Measurements from ENCODE around the gene RNU6-1.

The RNU6-1 gene

DNA sequence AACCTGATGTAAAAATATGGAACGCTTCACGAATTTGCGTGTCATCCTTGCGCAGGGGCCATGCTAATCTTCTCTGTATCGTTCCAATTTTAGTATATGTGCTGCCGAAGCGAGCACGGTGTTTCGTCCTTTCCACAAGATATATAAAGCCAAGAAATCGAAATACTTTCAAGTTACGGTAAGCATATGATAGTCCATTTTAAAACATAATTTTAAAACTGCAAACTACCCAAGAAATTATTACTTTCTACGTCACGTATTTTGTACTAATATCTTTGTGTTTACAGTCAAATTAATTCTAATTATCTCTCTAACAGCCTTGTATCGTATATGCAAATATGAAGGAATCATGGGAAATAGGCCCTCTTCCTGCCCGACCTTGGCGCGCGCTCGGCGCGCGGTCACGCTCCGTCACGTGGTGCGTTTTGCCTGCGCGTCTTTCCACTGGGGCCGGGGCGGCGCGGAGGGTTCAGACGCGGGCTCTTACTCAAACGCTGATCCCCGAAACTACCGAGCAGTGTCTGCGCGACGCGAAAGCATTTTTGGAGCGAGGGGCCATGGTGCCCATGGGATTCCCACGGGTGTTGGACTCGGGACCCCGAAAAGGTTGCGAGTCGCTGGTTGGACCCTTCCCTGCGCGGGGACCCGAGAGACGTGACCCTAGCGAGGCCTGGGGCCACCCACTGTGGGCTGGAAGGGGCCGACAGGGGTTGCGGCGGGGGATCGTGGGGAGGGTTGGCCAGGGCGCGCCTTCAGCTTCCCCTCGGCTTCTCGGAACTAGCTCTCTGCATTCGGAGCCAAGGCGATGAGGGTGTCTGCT is at the start of gene RNU6-1:
Gene RNU6-1 (minus strand): TSS at position 117 of the 820 bp plus-strand sequence.
- DNase-seq, result peak; percentile 74

DNA sequence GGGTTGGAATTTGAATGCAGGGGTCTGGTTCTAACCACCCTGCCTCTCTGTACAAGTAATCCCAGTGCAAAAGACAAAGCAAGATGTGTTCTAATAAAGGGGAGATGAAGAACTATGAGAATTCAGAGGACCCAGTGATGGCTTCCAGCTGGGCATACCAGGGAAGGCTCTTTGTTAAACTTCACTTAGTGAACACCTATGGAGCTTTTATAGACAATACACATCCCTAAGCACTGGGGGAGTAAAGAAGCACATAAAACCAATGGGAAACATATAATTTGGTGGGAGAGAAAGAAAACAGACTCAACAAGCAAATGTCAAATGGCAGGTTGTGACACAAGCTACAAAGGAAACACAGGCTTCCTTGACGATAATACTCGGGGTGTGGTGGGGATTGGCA is 47.9 kb upstream of the RNU6-1 start:
- DNase-seq, result no peak

DNA sequence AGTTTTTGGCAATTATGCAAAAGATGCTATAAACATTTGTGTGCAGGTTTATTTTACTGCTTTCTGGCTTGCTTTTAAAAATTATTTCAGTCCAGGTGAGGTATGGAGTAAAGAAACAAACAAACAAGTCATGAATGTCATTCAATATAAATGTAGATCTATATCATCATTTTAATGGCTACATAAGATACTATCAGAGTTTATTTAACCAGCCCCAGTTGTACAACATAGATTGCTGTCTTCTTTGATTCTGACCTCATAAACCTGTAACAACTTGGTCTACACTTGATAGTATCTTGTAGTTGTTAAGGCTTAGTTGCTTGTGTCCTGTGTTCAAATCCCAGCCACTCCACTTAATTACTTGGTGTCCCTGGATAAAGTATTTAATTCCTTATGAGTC is 46.0 kb upstream of the RNU6-1 start:
- DNase-seq, result no peak

DNA sequence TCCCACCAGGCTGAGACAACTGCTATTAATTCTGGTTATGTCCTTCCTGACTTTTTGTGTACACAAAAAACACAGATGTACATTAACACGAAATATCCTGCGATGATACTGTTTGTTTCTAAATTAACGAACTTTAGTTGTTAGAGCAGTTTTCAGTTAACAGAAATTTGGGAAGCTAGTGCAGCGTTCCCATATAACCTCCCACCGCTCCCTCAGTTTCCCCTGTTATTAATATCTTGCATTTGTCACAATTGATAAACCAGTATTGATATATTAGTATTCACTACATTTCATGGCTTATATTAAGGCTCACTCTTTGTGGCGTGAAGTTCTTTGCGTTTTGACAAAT is 45.3 kb upstream of the RNU6-1 start:
- no peak for DNase-seq

DNA sequence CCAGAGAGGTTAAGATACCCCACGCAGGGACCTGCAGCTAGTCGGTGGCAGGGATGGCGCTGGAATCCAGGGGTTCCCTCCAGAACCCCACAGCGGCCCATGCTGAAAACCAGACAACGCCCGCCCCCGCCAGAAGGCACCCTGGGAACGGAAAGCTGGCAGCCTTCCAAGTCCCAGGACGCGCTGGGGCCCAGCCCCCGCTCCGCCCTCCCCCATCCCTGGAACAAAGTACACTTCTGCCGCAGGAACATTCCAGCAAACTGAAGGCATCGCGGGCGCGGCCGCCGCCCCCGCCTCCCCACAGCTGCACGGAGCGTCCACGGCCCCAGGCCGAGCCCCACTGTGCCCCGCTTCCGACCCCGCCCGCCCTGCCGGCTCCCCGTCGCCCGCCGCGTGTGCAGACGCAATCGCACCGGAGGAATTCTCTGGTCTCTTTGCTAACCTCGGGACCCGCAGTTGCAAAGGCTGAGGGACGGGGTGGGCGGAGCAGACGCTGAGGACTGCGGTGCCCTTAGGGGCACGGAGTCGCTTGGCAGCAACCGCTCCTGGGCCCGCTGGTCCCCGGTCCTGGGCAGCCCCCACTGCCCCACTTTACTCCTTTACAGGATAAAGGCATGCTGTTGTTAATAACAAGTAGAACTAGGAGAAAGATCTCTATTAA is 44.8 kb upstream of the RNU6-1 start:
- DNase-seq, result peak; percentile 8

DNA sequence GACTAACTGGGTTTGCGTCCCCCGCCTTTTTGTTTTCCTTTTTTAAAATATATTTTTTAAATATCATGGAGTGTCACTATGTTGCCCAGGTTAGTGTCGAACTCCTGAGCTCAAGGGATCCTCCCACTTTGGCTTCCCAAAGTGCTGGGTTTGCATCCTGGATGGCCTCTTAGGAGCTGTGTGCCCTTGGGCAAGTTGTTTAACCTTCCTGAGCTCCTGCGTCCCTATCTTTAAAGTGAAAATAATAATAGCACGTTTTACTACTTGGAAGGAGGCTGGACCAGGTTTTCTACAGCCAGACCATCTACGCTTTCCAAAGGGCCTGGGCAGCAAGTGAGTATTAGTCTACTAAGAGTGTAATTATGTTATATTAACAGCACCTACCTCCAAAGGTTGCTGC is 44.2 kb upstream of the RNU6-1 start:
- DNase-seq, result no peak

DNA sequence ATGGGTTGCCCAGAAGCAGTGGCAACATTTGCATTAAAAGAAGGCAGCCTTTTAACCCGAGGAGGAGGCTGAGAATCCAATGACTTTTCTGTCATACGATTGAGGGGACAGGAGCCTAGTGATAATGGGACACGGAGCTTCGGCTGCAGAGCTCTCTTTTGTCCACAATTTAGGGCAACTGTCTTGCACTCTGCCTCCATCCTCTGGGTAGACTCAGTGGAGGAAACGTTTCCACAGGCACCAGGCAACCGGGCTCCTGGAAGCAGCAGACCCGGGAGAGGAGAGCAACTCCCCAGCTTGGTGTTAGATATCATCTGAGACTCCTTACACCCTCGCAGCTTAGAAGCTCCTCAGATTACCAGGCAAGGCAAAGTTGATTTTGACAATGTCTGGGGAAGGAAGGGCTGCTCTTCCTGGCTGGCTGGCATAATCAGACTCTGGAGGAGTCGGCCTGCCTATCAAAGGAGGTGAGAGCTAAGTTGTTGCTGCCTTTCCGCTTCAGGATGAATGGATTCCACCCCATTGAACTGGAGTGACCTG is 43.5 kb upstream of the RNU6-1 start:
- DNase-seq, result no peak

DNA sequence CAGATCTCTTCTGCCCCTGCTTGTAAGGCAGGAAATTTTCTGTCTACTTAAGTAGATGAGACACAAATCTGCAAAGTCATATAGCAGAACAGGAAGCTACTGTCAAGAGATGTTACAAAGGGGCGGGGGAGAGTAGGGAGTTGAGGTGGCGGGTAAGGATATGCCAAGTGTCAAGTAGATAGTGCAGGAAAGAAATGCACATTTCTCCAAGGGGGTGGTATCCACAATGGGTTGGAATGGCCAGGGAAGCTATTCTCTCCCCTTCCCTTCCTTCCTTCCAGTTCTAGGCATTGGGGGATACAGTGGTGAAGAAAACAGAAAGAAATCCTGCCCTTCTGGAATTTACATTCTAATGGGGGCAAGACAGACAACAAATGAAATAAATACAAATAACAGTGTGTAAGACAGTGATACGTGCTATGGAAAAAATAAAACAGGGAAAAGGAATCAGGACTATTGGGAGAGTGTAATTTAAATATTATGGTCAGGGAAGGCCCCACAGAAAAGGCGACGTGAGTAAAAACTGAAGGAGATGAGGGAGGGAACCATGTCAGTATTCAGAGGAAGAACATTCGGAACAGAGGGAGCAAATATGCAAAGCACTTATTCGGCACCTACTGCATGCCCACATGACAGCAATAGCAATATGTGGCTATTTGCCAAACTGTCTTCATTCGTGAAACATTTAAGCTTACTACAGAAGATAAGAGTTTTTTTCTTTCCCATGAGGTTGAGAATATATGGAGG is 42.8 kb upstream of the RNU6-1 start:
- DNase-seq, result no peak

DNA sequence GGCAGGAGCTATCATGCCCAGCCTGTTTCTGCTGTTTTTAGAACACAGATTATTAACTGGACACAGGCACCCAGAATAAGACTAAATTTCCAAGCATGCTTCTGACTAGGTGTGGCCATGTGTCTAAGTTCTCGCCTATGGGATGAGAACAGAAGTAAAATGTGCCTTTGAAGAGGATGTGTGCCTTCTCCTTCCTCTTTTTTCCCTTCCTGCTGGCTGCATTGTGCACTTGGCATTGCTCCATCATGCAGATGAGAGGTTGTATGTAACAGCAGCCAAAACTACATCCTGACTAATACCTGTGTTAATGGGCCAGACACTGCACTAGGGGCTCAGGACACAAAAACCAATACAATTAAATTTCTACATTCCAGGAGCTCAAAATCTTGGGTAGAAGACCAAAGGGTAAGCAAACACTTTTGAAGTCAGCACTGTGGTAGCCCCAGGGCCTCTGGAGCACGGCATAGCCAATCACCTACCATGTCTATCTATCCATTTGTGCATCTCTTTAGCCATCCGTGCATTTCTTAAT is 40.9 kb upstream of the RNU6-1 start:
- DNase-seq, result no peak

DNA sequence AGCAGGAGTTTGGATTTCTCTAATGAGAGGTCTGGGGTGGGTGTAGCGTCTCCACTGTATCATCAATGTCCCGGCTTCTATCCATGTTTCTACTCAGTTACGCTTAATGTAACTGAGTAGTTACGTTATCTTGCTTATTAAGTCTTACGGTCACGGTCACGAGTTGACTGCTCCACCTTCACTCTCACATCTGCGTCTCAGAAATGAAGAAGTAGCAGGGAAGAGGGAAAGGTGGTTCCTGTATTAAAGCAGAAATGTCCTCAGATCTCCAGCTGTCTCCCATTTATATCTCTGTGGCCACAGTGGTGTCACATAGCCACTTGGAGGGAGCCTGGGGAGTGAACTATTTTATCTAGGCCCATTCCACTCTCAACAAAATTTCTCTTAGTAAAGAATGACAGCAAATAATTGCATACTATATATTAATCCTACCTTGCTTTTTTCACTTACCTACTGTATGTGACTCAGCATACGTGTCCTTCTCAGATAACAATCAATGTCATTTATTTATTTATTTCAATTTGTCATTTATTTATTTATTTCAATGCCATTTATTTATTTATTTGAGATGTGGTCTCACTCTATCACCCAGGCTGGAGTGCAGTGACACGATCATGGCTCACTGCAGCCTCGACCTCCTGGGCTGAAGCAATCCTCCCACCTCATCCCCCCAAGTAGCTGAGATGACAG is 39.7 kb upstream of the RNU6-1 start:
- DNase-seq, result no peak

DNA sequence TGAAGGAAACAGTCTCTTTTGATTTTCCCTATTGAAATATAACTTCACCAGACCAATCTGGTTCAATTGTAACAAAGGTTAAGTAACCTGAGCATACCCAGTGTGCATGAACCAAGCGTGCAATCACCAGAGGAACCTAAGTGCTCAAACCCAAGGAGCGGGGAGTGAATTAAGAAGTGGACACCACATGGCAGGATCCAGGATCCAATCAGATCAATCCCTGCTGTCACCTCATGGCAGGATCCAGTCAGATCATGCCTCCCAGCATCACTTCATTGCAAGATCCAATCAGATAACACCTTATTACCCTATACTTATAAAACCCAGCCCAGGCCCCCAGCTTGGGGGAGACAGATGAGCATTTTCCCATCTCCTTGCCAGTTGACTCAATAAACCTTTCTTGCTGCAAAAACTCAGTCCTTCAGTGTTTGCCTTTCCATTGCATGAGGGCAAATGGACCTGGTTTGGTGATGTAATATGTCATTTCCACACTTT is 38.9 kb upstream of the RNU6-1 start:
- no peak for DNase-seq

DNA sequence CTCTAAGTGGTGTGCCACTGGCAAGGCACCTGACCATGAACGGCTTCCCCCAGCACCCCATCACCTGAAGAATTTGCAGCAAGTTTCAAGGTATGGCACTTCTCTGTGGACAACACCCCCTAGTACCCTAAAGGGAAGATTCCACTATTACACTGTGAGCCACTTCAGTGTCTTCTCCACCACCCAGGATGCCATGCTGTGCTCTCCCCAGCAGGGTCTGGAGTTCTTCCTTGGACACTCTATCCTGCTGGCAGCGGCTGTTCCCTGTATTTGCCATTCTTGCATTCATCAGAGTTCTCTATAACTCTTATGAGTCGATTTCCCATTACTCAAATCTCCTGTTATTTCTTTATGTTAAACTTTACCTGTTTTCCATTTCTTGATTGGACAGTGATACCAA is 33.9 kb upstream of the RNU6-1 start:
- no peak for DNase-seq

DNA sequence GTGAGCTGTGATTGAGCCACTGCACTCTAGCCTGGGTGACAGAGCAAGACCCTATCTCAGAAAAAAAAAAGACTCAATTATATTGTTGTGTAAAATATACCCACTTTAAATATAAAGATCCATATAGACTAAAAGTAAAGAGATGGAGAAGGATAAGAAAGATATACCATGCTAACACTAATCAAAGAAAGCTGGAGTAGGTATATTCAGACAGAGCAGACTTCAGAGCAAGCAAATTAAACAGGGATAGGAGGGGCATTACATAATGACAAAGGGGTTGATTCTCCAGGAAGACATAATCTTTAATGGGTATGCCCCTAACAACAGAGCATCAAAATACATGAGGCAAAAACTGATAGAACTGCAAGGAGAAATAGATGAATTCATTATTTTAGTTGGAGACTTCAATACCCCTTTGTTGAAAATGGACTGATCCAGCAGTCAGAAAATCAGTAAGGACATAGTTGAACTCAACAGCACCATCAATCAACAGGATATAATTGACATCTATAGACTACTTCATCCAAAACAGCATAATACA is 31.1 kb upstream of the RNU6-1 start:
- DNase-seq, result no peak

DNA sequence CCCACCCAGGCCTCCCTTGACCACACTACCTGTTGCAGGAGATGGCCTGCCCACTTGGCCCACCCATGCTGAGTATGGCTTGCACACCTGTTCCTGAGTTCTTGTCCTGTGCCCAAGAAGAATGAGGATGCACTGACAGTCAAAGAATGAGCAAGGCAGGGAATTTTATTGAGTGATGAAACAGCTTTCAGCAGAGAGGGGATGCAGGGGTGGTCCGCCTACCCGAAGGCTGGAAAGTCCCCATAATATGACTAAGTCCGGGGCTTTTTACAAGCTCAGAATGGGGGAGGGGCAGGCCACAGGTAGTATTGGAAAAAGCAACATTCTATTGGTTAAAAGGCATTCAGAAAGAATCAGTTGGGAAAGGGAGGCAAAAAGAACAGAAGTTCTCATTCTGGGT is 29.9 kb upstream of the RNU6-1 start:
- DNase-seq, result no peak

DNA sequence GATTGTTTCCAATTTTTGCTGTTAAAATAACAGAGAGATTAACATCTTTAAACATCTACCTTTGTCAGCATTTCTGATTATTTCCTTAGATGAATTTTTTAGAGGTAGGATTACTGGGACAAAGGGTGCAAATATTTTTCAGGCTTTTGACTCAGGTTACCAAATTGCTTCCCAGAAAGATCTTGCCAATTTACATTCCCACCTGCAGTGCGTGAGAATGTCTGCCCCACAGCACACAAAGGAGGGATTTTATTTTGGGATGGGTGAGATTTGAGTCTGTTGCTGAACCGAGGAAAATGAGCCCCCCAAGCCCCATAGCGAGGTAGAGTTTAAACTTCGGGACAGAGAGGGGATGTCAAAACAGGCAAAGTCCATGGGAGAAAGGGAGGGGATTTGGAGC is 25.9 kb upstream of the RNU6-1 start:
- no peak for DNase-seq

DNA sequence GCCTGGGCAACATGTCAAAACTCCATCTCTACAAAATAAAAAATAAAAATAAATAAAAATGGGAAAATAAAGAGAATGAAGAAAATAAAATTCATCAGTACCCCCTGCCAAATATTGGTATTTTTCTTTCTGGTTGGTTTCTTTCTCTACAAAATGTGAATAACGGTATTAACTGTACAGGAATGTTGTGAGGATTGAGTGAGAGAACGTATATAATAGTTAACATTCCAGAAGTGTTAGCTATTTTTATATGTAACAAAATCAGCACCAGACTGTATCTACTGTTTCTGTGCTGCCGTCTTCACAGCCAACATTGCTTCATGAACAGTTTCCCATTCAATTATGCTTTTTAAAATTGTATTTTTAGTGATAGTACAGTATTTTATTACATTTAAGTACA is 25.5 kb upstream of the RNU6-1 start:
- DNase-seq, result no peak

DNA sequence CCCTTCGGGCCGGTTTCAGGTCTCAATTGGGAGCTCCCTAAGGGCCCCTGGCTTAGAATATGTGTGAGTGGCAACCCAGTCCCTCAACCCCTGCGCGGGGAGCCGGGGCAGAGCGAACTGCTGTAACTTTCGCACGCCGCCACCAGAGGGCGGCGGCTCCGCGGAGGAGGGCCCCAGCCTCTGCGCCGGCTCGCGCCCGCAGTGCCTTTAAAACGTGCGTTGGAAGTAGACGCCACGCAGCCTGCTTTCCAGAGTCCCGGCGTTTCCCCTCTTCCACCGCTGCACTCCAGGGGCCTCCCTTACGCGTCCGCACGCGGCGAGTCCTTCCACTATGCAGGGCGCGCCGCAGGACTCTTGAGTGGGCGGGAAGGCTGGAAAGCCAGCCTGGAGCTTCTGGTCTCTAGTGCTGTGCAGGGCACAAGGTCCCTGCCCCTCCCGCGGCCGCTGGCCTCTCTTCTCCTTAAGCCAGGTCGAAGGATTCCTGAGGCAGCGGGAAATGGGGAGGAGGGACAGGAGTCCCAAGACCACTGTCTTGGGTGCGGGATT is 23.7 kb upstream of the RNU6-1 start:
- DNase-seq, result peak; percentile 62

DNA sequence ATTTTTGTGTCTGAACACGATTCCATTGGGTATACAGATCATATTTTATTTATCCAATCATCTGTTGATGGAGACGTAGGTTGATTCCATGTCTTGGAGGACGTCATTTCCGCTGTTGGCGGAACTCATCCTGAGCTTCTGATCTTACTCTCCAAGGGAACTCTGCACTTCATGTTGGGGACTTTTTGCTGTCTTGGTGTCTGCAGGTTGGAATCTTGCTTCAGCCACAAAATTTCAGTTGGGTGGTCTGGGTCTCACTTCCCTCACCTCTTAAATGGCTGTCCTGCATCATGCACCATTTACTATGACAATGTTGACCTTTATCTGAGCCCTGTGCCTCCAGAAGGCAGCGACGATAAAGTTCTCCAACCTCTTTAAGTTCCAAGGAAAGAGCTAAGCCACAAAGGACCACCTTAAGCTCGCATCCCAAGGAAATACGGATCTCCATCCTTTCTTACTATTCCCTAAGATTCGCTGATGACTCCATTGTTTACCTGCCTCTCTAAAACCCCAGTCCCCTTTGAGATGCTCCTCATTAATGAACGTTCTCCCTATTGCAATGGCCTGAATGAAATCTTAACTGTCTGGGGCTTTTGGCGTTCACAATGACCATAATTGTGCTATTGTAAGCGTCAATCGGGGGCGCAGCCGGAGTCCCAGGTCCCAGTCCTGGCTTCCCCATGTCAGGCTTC is 23.1 kb upstream of the RNU6-1 start:
- no peak for DNase-seq

DNA sequence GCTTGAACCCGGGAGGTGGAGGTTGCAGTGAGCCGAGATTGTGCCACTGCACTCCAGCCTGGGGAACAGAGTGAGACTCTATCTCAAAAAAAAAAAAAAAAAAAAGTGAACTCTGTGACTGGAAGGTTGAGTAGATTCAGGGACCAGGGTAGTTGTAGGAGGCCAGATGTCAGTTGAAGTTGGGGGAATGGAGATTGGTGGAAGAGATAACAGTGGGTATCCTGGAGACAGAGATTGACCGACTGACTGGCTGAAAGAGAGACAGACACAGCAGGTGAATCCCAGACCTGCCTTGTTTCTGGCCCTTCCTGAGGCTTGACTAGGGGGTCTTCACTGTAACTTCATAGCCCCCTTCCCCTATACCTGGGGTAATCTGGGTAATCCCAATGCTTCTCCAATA is 22.1 kb upstream of the RNU6-1 start:
- DNase-seq, result no peak

DNA sequence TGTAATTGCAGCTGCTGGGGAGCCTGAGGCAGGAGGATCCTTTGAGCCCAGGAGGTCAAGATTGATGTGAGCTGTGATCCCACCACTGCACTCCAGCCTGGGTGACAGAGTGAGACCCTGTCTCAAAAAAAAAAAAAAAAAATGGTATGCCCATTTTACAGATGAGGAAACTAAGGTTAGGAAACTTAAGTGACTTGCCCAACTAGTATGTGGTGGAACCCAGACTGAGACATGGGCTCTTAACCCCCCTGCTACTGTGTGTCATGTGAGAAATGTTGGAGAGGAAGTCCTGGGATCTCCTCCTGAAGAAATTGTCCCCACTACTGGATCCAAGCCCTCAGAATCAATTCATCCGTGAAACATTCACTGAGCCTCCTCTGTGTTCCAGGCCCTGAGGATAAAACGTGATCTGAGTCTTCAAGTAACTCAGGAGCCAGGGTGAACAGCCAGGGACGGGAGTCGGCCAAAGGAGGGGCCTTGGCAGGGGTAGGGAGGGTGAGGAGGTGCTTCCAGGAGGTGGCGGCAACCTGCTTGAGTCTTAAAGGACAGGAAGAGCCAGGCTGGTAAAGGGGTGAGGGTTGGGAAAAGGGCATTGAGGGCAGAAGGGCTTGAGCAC is 19.6 kb upstream of the RNU6-1 start:
- no peak for DNase-seq

DNA sequence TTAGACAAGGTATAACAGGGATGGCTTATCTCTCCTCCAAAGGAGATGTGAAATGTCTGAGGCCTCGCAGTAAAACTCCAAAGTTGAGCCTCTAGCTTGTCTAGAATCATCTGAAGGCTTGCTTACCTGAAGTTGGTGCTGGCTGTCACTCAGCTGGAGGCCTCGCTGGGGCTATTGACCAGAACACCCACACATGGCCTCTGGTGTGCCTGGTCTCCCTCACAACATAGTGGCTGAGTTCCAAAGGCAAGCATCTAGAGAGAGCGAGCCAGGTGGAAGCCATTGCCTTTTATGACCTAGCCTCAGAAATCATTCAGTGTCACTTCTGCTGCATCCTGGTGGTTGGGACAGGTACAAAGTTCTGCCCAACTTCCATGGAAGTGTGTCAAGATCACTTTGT is 17.4 kb upstream of the RNU6-1 start:
- no peak for DNase-seq

Data from NCI-H510A treated with DMSO at 0.1 percent for 48 hours (cell line).